HepG2 (cell line): ENCODE data around the gene MTHFD1. TPM values are rescaled to one million over a fixed set of nuclear protein-coding genes. Genes with fewer than 3 reads are reported as not detected.

Experiments
- ATF7 ChIP-seq, 2 experiments: fragments of 450-650 bp in 1 of 2; sonication (generic) in 1 of 2; formaldehyde crosslinking in 1 of 2; IDR thresholded peaks; 2 replicates each; pipeline versions ENCODE4 v1.4.0 to v1.6.1; 2016 to 2020; ENCODE audit warnings: antibody characterized with exemption in 1 of 2, mild to moderate bottlenecking in 1 of 2, missing genetic modification reagents in 1 of 2
- CTCF ChIP-seq: sonication (generic); formaldehyde crosslinking; IDR thresholded peaks from 2 replicates; pipeline ENCODE4 v1.5.0; 2020; ENCODE audit warnings: mild to moderate bottlenecking, missing genetic modification reagents, moderate library complexity
- GFI1 ChIP-seq: sonication (generic); formaldehyde crosslinking; IDR thresholded peaks from 2 replicates; pipeline ENCODE4 v1.5.0; 2020; ENCODE audit warnings: missing genetic modification reagents, mild to moderate bottlenecking, borderline replicate concordance
- HNRNPLL ChIP-seq: fragments of 200-400 bp; formaldehyde crosslinking; IDR thresholded peaks from 2 replicates; pipeline ENCODE4 v1.6.1; 2017; ENCODE audit warnings: mild to moderate bottlenecking, low read depth, low read length; ENCODE audit not compliant: poor library complexity, severe bottlenecking
- IRX3 ChIP-seq: sonication (generic); formaldehyde crosslinking; IDR thresholded peaks from 2 replicates; pipeline ENCODE4 v1.8.1; 2023; ENCODE audit warnings: mild to moderate bottlenecking, low read depth, missing genetic modification reagents, borderline replicate concordance
- ISL2 ChIP-seq: sonication (generic); formaldehyde crosslinking; IDR thresholded peaks from 2 replicates; pipeline ENCODE4 v1.5.0; 2020; ENCODE audit warnings: missing genetic modification reagents
- RBM22 ChIP-seq: fragments of 200-400 bp; formaldehyde crosslinking; optimal IDR thresholded peaks from 2 replicates; pipeline ENCODE3; 2017; ENCODE audit warnings: mild to moderate bottlenecking, low read length, moderate library complexity
- RFXAP ChIP-seq: sonication (generic); formaldehyde crosslinking; IDR thresholded peaks from 2 replicates; pipeline ENCODE4 v1.4.0; 2020; ENCODE audit warnings: missing genetic modification reagents, borderline replicate concordance
- UBTF ChIP-seq: sonication (generic); formaldehyde crosslinking; IDR thresholded peaks from 2 replicates; pipeline ENCODE4 v1.4.0; 2020; ENCODE audit warnings: mild to moderate bottlenecking, missing genetic modification reagents
- YEATS4 ChIP-seq: sonication (generic); formaldehyde crosslinking; IDR thresholded peaks from 2 replicates; pipeline ENCODE4 v1.4.0; 2020; ENCODE audit warnings: missing genetic modification reagents, borderline replicate concordance
- ZNF709 ChIP-seq: sonication (generic); formaldehyde crosslinking; IDR thresholded peaks from 2 replicates; pipeline ENCODE4 v1.5.0; 2020; ENCODE audit warnings: mild to moderate bottlenecking, missing genetic modification reagents
- ZNF713 ChIP-seq: sonication (generic); formaldehyde crosslinking; IDR thresholded peaks from 2 replicates; pipeline ENCODE4 v1.4.0; 2020; ENCODE audit warnings: mild to moderate bottlenecking, missing genetic modification reagents
- ZSCAN12 ChIP-seq: sonication (generic); formaldehyde crosslinking; IDR thresholded peaks from 2 replicates; pipeline ENCODE4 v1.9.0; 2021; ENCODE audit warnings: mild to moderate bottlenecking, missing genetic modification reagents
- polyA plus RNA-seq, 8 experiments: library from polyadenylated mRNA; depleted of rRNA in 3 of 8; stranded (reverse) in 7 of 8; unstranded in 1 of 8; fragments of >200 nt; fragmentation: Illumina TruSeq in 4 of 8; extraction: Trizol in 4 of 8; gene quantifications; 2 replicates each; pipeline versions ENCODE4 v1.2.1 to v1.2.3, GENCODE V29; 2011 to 2016; ENCODE audit warnings: low read depth in 4 of 8, missing spikeins in 1 of 8, mixed read lengths in 1 of 8; ENCODE audit not compliant: insufficient read depth in 1 of 8
- total RNA-seq, 5 experiments: library from RNA; depleted of rRNA; stranded (reverse); fragments of >200 nt; fragmentation: Illumina TruSeq; extraction: Trizol; gene quantifications; 2 replicates each; pipeline ENCODE4 v1.2.3, GENCODE V29; 2016; ENCODE audit warnings: low read depth in 1 of 5
- TF ChIP-seq, protein P1 (sequence below): sonication (generic); formaldehyde crosslinking; IDR thresholded peaks from 2 replicates; pipeline ENCODE4 v1.4.0; 2020; ENCODE audit warnings: missing genetic modification reagents
- TF ChIP-seq, protein P2 (sequence below): sonication (generic); formaldehyde crosslinking; conservative IDR thresholded peaks from 2 replicates; pipeline ENCODE4 v1.8.1; 2023; ENCODE audit warnings: missing genetic modification reagents

Gene MTHFD1
- total and polyA plus RNA-seq, 2 of the 13 experiments (the other 11 are each of a cell fraction or from before 2014, with no cell fraction given): 31.0 to 106 TPM

GRCh38 chr14:64503434-64504309 lies 115.5 kb downstream of the MTHFD1 start, which contains the start of gene ZBTB25 (continued):
- TF ChIP-seq HNRNPLL (peak; percentile 62), IRX3 (peak; percentile 73; the same call in 1 of the 2 replicates), ISL2 (CRISPR knock-in tag) (0 out of 2 replicates have a peak, but pooled peaks have one; percentile 26), ATF7 (IDR thresholded peaks at IDR 0.05) (no peak), ATF7 (CRISPR knock-in tag; IDR thresholded peaks at IDR 0.05) (no peak), UBTF (CRISPR knock-in tag) (peak; percentile 24), ZNF709 (CRISPR knock-in tag) (peak; percentile 49; the same call in 1 of the 2 replicates), GFI1 (peak; percentile 77; the same call in 1 of the 2 replicates), ZSCAN12 (CRISPR knock-in tag) (peak; percentile 84; the same call in 1 of the 2 replicates), RBM22 (peak; percentile 51), YEATS4 (CRISPR knock-in tag) (peak; percentile 80), ZNF713 (no peak; the same call in 1 of the 2 replicates), RFXAP (CRISPR knock-in tag) (peak; percentile 67; the same call in 1 of the 2 replicates), CTCF (0 out of 2 replicates have a peak, but pooled peaks have one; percentile 5)
- TF ChIP-seq, protein P1, sequence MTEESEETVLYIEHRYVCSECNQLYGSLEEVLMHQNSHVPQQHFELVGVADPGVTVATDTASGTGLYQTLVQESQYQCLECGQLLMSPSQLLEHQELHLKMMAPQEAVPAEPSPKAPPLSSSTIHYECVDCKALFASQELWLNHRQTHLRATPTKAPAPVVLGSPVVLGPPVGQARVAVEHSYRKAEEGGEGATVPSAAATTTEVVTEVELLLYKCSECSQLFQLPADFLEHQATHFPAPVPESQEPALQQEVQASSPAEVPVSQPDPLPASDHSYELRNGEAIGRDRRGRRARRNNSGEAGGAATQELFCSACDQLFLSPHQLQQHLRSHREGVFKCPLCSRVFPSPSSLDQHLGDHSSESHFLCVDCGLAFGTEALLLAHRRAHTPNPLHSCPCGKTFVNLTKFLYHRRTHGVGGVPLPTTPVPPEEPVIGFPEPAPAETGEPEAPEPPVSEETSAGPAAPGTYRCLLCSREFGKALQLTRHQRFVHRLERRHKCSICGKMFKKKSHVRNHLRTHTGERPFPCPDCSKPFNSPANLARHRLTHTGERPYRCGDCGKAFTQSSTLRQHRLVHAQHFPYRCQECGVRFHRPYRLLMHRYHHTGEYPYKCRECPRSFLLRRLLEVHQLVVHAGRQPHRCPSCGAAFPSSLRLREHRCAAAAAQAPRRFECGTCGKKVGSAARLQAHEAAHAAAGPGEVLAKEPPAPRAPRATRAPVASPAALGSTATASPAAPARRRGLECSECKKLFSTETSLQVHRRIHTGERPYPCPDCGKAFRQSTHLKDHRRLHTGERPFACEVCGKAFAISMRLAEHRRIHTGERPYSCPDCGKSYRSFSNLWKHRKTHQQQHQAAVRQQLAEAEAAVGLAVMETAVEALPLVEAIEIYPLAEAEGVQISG (CRISPR knock-in tag): peak; percentile 75; the same call in 1 of the 2 replicates
- TF ChIP-seq, protein P2, sequence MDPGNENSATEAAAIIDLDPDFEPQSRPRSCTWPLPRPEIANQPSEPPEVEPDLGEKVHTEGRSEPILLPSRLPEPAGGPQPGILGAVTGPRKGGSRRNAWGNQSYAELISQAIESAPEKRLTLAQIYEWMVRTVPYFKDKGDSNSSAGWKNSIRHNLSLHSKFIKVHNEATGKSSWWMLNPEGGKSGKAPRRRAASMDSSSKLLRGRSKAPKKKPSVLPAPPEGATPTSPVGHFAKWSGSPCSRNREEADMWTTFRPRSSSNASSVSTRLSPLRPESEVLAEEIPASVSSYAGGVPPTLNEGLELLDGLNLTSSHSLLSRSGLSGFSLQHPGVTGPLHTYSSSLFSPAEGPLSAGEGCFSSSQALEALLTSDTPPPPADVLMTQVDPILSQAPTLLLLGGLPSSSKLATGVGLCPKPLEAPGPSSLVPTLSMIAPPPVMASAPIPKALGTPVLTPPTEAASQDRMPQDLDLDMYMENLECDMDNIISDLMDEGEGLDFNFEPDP (CRISPR knock-in tag): 0 out of 2 replicates have a peak, but pooled peaks have one; percentile 36
